Omental fat pad (tissue), 4 donors: Measurements from ENCODE around the gene DUSP6. TPM values are rescaled to one million over a fixed set of nuclear protein-coding genes. Genes with fewer than 3 reads are reported as not detected.

ENCODE experiments used
- ATAC-seq: fragments of 150-250 bp; one replicate; pipeline ENCODE4 v1.9.1; 2016; ENCODE audit warnings: mild to moderate bottlenecking, moderate library complexity; ENCODE audit not compliant: low FRiP score
- DNase-seq: peaks from one replicate; pipeline ENCODE4 v3.0.0-alpha.2; 2019; ENCODE audit warnings: low spot score
- total RNA-seq, 4 donors: library from RNA; depleted of rRNA; stranded (reverse); fragments of >200 nt; gene quantifications; one replicate each; pipeline ENCODE4 v1.1.0, GENCODE V29; 2016
- TF ChIP-seq, protein P1 (sequence below), 3 donors: fragments of 450-650 bp; IDR thresholded peaks; one replicate each; pipeline ENCODE4 v1.5.1; 2016 to 2017; ENCODE audit warnings: antibody characterized with exemption in 3 of 3, mild to moderate bottlenecking in 3 of 3, moderate library complexity in 2 of 3

DUSP6 gene
- total RNA-seq, 4 donors from 2014 or later: 201 to 329 (median 213) TPM

DNA sequence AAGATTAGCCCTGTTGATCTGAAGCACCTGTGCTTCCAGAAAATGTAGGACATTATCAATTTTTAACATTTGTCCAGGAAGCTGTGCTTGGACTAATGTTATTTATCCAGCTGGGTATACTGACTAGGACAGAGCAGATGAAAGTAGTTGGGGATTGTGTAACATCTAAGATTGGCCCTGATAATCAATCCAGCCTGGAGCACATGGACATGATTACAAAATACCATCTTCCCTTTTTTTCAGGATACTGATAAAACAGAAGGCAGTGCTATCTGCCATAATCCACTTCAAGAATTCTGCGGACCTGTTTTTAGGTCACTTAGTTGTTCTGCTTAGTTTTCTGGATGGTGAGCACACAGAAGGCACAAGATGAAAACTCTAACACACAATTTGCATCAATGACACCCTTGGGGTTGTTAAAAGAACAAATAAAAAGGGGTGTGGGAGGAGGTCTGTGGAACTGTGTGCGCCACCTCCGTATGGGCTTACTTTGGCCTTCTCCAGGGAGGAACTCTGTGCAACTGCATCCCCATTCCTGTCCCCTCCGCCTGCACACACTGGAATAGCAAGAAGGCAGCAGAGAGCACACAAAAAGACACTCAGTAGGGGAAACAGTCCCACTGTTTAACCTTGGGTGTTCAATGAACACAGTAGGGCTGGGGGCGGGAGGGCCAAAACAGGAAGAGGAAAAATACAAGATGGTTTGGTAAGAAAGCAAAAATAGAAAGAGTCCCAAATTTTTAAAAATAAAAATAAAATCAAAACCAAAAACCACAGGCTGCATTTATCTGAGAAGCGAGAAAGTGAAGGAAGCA is 31.1 kb upstream of the DUSP6 start:
- TF ChIP-seq, protein P1, sequence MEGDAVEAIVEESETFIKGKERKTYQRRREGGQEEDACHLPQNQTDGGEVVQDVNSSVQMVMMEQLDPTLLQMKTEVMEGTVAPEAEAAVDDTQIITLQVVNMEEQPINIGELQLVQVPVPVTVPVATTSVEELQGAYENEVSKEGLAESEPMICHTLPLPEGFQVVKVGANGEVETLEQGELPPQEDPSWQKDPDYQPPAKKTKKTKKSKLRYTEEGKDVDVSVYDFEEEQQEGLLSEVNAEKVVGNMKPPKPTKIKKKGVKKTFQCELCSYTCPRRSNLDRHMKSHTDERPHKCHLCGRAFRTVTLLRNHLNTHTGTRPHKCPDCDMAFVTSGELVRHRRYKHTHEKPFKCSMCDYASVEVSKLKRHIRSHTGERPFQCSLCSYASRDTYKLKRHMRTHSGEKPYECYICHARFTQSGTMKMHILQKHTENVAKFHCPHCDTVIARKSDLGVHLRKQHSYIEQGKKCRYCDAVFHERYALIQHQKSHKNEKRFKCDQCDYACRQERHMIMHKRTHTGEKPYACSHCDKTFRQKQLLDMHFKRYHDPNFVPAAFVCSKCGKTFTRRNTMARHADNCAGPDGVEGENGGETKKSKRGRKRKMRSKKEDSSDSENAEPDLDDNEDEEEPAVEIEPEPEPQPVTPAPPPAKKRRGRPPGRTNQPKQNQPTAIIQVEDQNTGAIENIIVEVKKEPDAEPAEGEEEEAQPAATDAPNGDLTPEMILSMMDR (IDR thresholded peaks at IDR 0.05): no peak
- ATAC-seq: no peak

GRCh38 chr12:89382328-89382727 is 30.0 kb upstream of the DUSP6 start:
- DNase-seq: no peak
- TF ChIP-seq, protein P1 (IDR thresholded peaks at IDR 0.05): no peak
- no peak for ATAC-seq

More for the DNA sequence above, 31.1 kb upstream of the DUSP6 start:
- no peak for DNase-seq

GRCh38 chr12:89379839-89380467 is 27.7 kb upstream of the DUSP6 start:
- ATAC-seq (no peak), DNase-seq (no peak)
- TF ChIP-seq, protein P1 (IDR thresholded peaks at IDR 0.05): no peak

GRCh38 chr12:89379148-89379838 is 27.0 kb upstream of the DUSP6 start:
- TF ChIP-seq, protein P1 (IDR thresholded peaks at IDR 0.05): no peak
- ATAC-seq: no peak
- DNase-seq: no peak

- DNase-seq: no peak
- TF ChIP-seq, protein P1 (IDR thresholded peaks at IDR 0.05): no peak
Observed at GRCh38 chr12:89376844-89377243, 24.5 kb upstream of the DUSP6 start.

GRCh38 chr12:89376202-89376529 is 23.9 kb upstream of the DUSP6 start:
- ATAC-seq (no peak), DNase-seq (no peak)
- TF ChIP-seq, protein P1 (IDR thresholded peaks at IDR 0.05): no peak

More at GRCh38 chr12:89376844-89377243, 24.5 kb upstream of the DUSP6 start:
- ATAC-seq: no peak
